Common myeloid progenitor, CD34-positive (primary cell): ENCODE data around the gene FAM222A. TPM values are rescaled to one million over a fixed set of nuclear protein-coding genes. Genes with fewer than 3 reads are reported as not detected.

Experiments used
- CTCF ChIA-PET: fragments of 350-600 bp; sonication (Branson Sonifier 250); formaldehyde crosslinking; loops from one replicate; lab custom pipeline; 2021; ENCODE audit warnings: antibody characterized with exemption; lab: Charles Lee
- POLR2A ChIA-PET: fragments of 350-600 bp; sonication (Branson Sonifier 250); formaldehyde crosslinking; loops from one replicate; lab custom pipeline; 2021; ENCODE audit warnings: antibody characterized with exemption; lab: Charles Lee
- DNase-seq, 3 donors: peaks; one replicate each; pipeline versions ENCODE4 v3.0.0 to v3.0.0-alpha.2; 2013
- H3K27ac ChIP-seq, 2 experiments: 1 replicate in 1 of 2; 2 replicates in 1 of 2; pipeline ENCODE4 v1.7.0; 2013; ENCODE audit warnings: inconsistent platforms in 2 of 2, low read length in 2 of 2, mild to moderate bottlenecking in 2 of 2, low read depth in 1 of 2, moderate library complexity in 1 of 2; ENCODE audit not compliant: severe bottlenecking in 2 of 2, insufficient read depth in 1 of 2, poor library complexity in 1 of 2
- H3K27me3 ChIP-seq, 5 experiments: replicated peaks in 2 of 5; 1 replicate in 3 of 5; 2 replicates in 2 of 5; pipeline versions ENCODE4 v1.6.1 to v1.7.0; 2013; ENCODE audit warnings: low read length in 4 of 5, mild to moderate bottlenecking in 2 of 5, moderate library complexity in 2 of 5, inconsistent platforms in 1 of 5; ENCODE audit not compliant: insufficient read depth in 5 of 5, control insufficient read depth in 4 of 5
- H3K36me3 ChIP-seq, 4 experiments: 1 replicate in 2 of 4; 2 replicates in 2 of 4; pipeline versions ENCODE4 v1.6.1 to v1.7.0; 2013; ENCODE audit warnings: low read length in 3 of 4, control low read depth in 1 of 4, mild to moderate bottlenecking in 1 of 4; ENCODE audit not compliant: control insufficient read depth in 4 of 4, insufficient read depth in 4 of 4
- H3K4me1 ChIP-seq, 4 experiments: 1 replicate in 3 of 4; 2 replicates in 1 of 4; pipeline versions ENCODE4 v1.6.1 to v1.7.1; 2013; ENCODE audit warnings: low read length in 3 of 4, mild to moderate bottlenecking in 3 of 4, control low read depth in 1 of 4, inconsistent platforms in 1 of 4, moderate library complexity in 1 of 4; ENCODE audit not compliant: control insufficient read depth in 4 of 4, insufficient read depth in 4 of 4; ENCODE audit errors: control extremely low read depth in 1 of 4
- H3K4me3 ChIP-seq, 7 experiments: 1 replicate in 4 of 7; 2 replicates in 3 of 7; pipeline versions ENCODE4 v1.5.1 to v1.7.0; 2013; ENCODE audit warnings: mild to moderate bottlenecking in 7 of 7, low read length in 6 of 7, moderate library complexity in 6 of 7, inconsistent platforms in 2 of 7, low read depth in 2 of 7, control low read depth in 1 of 7; ENCODE audit not compliant: insufficient read depth in 4 of 7, control insufficient read depth in 1 of 7; ENCODE audit errors: extremely low read depth in 1 of 7
- H3K9me3 ChIP-seq, 5 experiments: 1 replicate in 4 of 5; 2 replicates in 1 of 5; pipeline versions ENCODE4 v1.6.1 to v1.7.1; 2013; ENCODE audit warnings: low read length in 4 of 5, mild to moderate bottlenecking in 2 of 5, inconsistent platforms in 1 of 5, low read depth in 1 of 5, moderate library complexity in 1 of 5; ENCODE audit not compliant: control insufficient read depth in 4 of 5, insufficient read depth in 2 of 5; ENCODE audit errors: control extremely low read depth in 1 of 5
- WGBS: methylation state at CpG from one replicate; pipeline ENCODE4 v1.1.5; 2013; ENCODE audit not compliant: insufficient coverage; 5-methylcytosine and 5-hydroxymethylcytosine counted together
- polyA plus RNA-seq: library from polyadenylated mRNA; unstranded; fragments of 120-200 nt; gene quantifications from one replicate; pipeline ENCODE4 v1.2.1, GENCODE V29; 2013

The FAM222A gene
- 0.22 TPM for polyA plus RNA-seq

DNA sequence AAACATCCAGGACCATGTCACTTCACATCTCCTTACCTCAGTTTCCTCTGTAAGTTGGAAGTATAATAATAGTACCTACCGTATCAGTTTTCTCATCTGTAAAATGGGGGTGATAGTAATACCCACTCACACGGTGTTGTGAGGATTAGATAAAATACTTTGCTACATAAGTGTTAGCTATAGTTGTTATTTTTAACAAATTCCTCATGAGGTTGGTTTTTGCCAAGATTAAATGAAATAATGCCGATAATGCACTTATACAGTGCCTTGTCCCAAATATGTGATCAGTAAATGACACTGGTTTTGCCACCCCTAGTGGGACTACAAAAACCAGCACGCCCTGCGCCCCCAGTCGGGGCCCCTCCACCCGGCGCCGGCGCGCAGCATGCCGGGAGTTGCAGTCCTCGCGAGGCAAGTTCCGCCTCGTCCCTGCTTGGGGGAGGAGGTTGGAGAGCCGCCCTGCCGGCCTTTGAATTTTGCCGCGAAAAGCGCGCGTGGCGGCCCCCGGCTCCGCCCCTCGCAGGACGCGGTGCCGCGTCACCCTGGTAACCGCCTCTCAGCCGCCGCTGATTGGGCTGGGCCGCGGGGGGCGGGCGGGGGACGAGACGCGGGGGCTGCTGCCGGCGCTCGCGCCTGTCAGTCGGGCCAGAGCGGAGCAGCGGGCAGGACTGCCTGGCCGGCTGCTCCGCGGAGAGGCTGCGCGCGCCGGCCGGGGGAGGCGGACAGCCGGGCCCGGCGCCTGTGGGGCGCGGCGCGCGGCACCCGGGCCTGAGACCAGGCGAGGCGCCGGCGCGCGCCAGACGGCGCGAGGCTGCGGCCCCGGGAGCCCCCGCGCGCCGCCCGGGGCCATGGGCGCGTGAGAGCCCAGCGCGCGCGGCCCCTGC lies at the start of gene FAM222A:
FAM222A (plus strand) TSS at position 639 of the 884 bp plus-strand sequence. CDS start 30,322 bp downstream, outside the sequence.
- WGBS, result 0% methylated on average over 66 of the region's 88 CpGs
- Histone ChIP-seq H3K4me3 (peak within 1 kb of the TSS; percentile 46 to 73 (median 64)), H3K4me1 (peaks cover 0 to 8% (median 7%) of the 10 kb centered on the region in 4 experiments), H3K9me3 (no peaks in the 10 kb centered on the region), H3K27me3 (peaks cover 0 to 66% (median 30%) of the 10 kb centered on the region in 5 experiments), H3K36me3 (no peaks in the 10 kb centered on the region), H3K27ac (no peak within 1 kb of the TSS)
- DNase-seq, result peak; percentile 96 to 98 (median 98)
- ChIA-PET CTCF (interaction anchor here (1.0 to 1.8 kb wide), 5 partner anchors 22 to 139 kb away, joined by 3 to 11 read pairs (median 5); no protein-coding TSS in a partner anchor), POLR2A (interaction anchor here (0.9 kb wide), 1 partner anchor 59 kb away, joined by 4 read pairs; no protein-coding TSS in a partner anchor)

DNA sequence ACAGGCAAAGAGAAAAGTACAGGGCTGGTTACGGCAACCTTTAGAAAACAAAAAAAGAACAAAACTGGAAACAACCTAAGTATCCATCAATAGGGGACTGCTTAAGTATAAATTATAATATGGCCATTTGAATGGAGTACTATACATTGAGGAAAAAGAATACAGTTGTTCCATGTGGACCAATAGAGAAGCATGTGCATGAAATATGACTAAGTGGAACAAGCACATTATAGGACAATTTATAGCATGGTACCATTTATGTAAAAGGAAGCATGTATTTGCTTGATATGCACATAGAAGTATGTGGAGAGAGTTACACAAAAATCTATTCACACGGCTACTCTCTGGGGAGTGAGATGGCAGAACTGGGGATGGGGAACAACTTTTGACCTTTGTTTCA lies 49.2 kb upstream of the FAM222A start:
- POLR2A ChIA-PET, result no interaction called here
- H3K27ac ChIP-seq, result no peak overlapping the region
- DNase-seq, result no peak
- H3K9me3 ChIP-seq, result no peaks in the 10 kb centered on the region
- H3K4me1 ChIP-seq, result no peaks in the 10 kb centered on the region
- peaks cover 0 to 7% (median under 1%) of the 10 kb centered on the region in 5 experiments for H3K27me3 ChIP-seq
- no peak overlapping the region for H3K4me3 ChIP-seq
- no peaks in the 10 kb centered on the region for H3K36me3 ChIP-seq
- WGBS, result 100% methylated on average over 1 of the region's 2 CpGs
- CTCF ChIA-PET, result no interaction called here

DNA sequence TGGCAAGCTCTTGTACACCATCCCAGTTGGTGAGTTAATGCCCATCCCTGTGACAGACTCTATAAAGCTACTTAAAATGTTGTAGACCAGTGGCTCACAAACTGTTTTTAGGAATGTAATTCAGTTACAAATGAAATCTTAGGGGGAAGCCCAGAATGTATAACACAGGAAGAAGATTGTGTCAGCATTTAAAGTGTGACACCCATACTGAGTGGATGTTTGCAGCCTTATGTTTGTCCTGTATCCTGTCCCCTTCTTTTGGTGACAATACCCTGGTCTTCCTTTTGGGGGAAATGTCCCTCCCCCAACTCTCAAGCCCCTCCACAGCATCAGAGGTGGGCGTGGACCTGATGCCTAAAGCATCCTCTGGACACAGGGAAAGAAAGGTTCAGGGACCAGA lies 47.6 kb upstream of the FAM222A start:
- no peaks in the 10 kb centered on the region for H3K4me1 ChIP-seq
- no peak for DNase-seq
- ChIA-PET CTCF (no interaction called here), POLR2A (no interaction called here)
- H3K27ac ChIP-seq, result no peak overlapping the region
- H3K9me3 ChIP-seq, result no peaks in the 10 kb centered on the region
- H3K27me3 ChIP-seq, result peaks cover 0 to 13% (median 7%) of the 10 kb centered on the region in 5 experiments
- H3K36me3 ChIP-seq, result no peaks in the 10 kb centered on the region
- H3K4me3 ChIP-seq, result no peak overlapping the region
- no CpG with 5 or more reads among the region's 1 CpG for WGBS

DNA sequence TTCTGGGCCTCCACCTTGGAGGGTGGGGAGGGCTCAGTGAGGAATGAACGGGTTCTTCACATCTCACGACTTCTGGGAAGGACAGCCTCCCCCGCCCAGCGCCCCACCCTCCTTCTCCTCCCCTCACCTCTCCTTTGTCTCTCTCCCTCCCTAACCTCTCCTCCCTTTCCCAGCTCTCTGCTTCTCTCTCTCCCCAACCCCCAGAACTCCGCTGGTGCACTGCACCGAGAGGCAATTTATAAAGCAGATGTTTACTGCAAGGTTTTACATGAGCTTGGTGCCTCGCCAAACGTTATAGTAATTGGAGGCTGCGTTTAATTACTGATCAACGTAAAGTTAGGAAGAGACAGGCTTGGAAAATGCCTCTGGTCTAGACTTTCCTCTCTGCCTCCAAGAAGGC lies 42.9 kb upstream of the FAM222A start:
- CTCF ChIA-PET, result no interaction called here
- no peaks in the 10 kb centered on the region for H3K4me1 ChIP-seq
- H3K27me3 ChIP-seq, result peaks cover 0 to 19% (median 12%) of the 10 kb centered on the region in 5 experiments
- DNase-seq, result no peak
- H3K27ac ChIP-seq, result no peak overlapping the region
- no peaks in the 10 kb centered on the region for H3K36me3 ChIP-seq
- POLR2A ChIA-PET, result no interaction called here
- peaks cover 0 to 5% (median 0%) of the 10 kb centered on the region in 5 experiments for H3K9me3 ChIP-seq
- 53% methylated on average over 7 of the region's 10 CpGs for WGBS
- no peak overlapping the region for H3K4me3 ChIP-seq

DNA sequence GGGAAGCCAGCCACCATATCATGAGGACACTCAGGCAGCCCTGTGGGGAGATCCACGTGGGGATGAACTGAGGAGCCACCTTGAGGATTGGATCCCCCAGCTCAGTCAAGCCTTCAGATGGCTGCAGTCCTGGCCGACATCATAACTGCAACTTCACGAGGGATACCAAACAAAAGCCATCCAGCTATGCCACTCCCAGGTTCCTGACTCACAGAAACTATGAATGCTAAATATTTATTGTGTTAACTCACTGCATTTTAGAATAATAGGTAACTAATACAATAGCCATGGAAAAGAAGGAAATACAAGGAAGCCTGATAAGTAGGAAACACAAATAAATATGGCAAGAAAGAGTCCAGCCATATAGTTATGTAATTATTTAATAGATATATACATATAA lies 42.1 kb upstream of the FAM222A start:
- peaks cover 1 to 18% (median 12%) of the 10 kb centered on the region in 5 experiments for H3K27me3 ChIP-seq
- no peak overlapping the region for H3K4me3 ChIP-seq
- CTCF ChIA-PET, result no interaction called here
- POLR2A ChIA-PET, result no interaction called here
- WGBS, result 75% methylated on average over 1 of the region's 3 CpGs
- H3K27ac ChIP-seq, result no peak overlapping the region
- H3K4me1 ChIP-seq, result no peaks in the 10 kb centered on the region
- no peaks in the 10 kb centered on the region for H3K36me3 ChIP-seq
- H3K9me3 ChIP-seq, result peaks cover 0 to 5% (median 0%) of the 10 kb centered on the region in 5 experiments
- no peak for DNase-seq

DNA sequence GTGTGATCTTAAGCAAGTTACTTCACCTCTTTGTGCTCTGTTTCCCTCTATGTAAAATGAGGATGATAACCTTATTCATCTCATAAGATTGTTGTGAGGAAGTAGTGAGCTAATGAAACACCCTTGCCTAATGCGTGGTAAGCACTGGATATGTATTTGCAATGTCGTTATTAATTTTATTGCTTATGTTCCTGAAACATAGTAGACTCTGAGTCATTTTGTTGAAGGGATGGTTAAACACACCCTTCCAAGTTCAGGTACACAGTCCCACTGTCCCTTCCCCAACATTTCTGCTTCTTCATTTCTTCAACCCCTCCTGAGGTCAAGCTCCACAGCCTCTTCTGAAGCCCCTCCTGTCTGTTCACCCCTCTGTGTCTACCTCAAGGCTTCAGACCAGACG lies 40.2 kb upstream of the FAM222A start:
- H3K4me3 ChIP-seq, result no peak overlapping the region
- no peaks in the 10 kb centered on the region for H3K36me3 ChIP-seq
- CTCF ChIA-PET, result no interaction called here
- no peaks in the 10 kb centered on the region for H3K4me1 ChIP-seq
- H3K27me3 ChIP-seq, result peaks cover 2 to 27% (median 20%) of the 10 kb centered on the region in 5 experiments
- peaks cover 0 to 5% (median 0%) of the 10 kb centered on the region in 5 experiments for H3K9me3 ChIP-seq
- WGBS, result 89% methylated on average over 1 of the region's 3 CpGs
- POLR2A ChIA-PET, result no interaction called here
- DNase-seq, result no peak
- H3K27ac ChIP-seq, result no peak overlapping the region

DNA sequence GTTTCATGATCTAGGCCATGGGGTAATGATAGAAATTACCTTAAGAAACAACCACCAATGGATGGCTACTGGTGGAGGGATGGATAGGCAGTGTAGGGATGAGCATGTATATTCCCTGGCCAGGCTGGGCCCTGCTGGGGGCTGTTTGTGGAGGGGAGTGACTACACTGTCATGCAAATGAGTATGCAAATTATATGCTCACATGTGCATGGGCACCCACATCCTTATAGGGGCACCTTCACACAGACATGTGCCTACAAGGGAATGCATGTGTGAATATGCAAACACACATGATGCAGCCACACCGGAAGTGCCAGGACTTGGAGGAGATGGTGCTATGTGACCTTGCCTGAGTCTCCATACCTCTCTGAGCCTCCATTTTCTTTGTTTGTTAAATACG lies 39.7 kb upstream of the FAM222A start:
- Histone ChIP-seq H3K36me3 (no peaks in the 10 kb centered on the region), H3K27me3 (peaks cover 2 to 32% (median 24%) of the 10 kb centered on the region in 5 experiments), H3K4me1 (no peaks in the 10 kb centered on the region), H3K9me3 (peaks cover 0 to 5% (median 0%) of the 10 kb centered on the region in 5 experiments), H3K4me3 (no peak overlapping the region), H3K27ac (no peak overlapping the region)
- 92% methylated on average over 2 of the region's 2 CpGs for WGBS
- ChIA-PET POLR2A (no interaction called here), CTCF (no interaction called here)
- DNase-seq, result no peak
